GM19240 (cell line): ENCODE data around the gene EXOSC2.

Source experiments
- DNase-seq: peaks from one replicate; pipeline ENCODE4 v3.0.0; 2011; ENCODE audit warnings: low spot score; ENCODE audit not compliant: insufficient read length

Gene EXOSC2

DNA sequence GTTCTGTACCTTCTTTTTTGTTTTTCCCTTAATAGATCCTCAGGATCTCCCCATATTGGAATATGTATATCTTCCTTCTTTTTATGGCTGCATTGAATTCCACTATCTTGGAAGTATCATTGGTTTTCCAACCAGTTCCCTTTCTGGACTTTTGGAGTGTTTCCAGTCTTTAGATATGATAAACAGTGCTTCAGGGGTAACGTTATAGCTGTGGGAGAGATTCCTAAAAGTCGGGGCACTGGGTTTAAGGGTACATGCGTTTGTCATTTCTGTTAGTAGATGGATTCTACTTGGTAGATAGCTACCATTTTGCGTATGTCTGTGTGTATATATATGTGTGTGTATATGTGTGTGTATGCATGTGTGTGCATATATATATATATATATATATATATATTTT lies 42.0 kb downstream of the EXOSC2 start:
- no peak for DNase-seq

DNA sequence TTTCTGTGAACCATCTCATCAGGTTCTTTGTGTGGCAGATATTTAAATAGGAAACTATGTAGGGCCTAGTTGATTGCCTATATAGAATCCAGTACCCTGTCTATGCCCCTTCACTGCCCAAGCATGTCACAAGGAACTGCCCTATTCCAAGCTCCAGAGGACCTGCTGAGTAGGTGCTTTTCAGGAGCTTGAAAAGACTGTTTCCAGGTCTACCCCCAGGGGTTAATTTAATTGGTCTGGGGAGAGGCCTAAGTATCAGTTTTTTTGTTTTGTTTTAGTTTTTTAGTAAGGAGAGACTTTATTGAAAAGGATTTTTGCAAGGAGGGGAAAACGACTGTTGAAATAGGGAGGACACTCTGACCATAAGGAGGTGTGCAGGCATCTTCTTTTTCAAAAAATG lies 43.3 kb downstream of the EXOSC2 start:
- DNase-seq = no peak

DNA sequence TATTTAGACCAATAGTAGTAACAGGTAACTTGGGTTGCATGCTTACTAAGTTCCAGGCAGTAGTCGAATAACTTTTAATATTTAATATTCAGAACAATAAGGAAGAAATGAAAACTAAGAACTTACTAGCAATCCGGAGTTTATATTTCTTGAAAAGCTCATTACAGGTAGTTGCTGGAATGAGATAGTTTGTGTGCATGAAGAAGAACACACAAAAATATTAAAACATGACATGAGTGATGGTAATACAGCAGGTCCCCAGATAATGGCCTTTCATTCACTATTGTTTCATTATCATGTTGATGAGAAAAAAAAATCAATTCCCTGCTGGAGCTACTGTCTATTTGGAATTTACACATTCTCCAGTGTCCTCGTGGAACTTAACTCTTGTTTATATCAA lies 44.7 kb downstream of the EXOSC2 start:
- DNase-seq = no peak

DNA sequence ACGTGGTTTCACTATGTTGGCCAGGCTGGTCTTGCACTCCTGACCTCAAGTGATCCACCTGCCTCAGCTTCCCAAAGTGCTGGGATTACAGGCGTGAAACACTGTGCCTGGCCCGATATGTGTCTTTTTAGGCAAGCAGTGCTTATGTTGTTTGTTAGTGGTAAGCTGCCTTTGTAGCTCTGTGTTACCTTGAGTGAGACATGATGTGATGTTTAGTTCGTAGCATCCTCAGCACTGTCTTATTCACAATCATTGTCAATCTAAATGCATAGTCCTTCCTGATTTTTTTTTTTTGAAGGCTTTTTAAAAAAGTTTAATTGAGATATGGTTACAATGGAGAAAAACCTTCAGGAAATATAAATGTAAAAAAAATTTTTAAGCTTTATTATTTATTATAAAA lies 45.5 kb downstream of the EXOSC2 start:
- DNase-seq = no peak

DNA sequence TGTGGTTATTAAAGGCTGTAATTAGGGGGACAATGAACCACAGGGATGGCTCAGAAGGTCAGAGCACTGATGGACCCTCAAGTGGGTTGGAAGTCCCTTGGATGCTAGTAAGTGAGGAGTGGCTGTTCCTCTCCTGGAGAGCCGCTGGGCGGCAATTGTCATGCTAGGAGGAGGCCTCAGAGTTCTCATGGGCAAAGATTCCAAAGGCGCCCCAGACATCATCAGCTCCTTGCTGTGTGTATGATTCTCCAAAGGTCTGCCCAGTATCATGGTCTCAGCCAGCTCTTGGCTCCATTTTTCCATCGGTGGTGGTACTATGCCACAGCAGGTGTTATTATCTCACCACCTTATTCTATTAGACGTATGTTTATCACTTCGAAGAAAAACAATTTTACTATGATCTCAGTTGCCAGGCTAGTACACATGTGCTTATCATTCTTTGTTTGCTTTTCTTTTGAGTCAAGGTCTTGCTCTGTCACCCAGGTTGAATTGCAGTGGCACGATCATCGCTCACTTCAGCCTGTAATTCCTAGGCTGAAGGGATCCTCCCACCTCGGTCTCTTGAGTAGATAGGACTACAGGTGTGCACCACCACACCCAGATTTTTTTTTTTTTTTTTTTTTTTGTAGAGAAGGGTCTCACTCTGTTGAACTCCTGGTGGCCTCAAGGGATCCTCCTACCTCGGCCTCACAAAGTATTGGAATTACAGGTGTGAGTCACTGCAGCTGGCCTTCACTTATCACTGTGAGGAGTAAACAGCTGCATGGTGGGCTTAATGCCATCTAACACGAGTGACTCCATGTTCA lies 46.8 kb downstream of the EXOSC2 start:
- no peak for DNase-seq

DNA sequence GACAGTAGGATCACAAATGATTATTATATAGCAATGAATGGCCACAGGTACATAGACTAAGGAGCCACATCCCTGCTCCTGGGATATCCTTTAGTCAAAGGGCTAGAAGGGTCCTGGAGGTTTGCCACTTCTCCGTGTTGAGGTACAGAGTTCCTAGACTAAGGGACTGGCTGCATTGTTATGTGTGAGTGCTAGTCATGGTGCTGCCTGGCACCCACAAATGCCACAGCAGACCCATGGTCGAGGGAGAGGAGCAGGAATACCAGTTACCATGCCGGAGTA lies 47.4 kb downstream of the EXOSC2 start:
- DNase-seq = no peak

DNA sequence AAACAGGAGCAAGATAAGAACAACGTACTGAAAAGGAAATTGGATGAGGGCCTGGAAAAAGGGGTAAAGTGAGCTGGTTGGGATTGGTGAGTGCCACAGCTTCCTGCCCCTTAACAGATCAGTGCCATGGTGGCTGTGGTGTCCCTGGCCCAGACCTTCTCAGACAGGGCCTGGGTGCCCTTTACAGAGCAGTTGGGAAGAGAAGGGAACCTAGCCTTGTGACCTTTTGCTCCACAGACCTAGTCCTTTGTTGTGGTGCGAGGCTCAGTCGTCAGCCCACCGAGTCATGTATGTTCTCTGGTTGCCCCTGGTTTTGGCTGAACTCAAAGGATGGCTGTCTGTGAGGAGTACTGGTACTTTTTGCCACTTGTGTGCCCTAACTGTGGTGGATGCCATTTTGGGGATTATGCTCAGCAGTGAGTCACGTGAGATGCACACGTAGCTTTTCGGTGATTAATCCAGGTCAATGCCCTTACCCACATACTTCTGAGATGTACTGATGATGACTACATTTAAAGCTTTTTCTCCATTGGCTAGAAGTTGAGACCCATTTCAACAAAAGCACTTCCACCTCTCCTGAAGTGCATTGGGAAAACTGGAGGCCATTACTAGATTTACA lies 48.4 kb downstream of the EXOSC2 start:
- DNase-seq = no peak

DNA sequence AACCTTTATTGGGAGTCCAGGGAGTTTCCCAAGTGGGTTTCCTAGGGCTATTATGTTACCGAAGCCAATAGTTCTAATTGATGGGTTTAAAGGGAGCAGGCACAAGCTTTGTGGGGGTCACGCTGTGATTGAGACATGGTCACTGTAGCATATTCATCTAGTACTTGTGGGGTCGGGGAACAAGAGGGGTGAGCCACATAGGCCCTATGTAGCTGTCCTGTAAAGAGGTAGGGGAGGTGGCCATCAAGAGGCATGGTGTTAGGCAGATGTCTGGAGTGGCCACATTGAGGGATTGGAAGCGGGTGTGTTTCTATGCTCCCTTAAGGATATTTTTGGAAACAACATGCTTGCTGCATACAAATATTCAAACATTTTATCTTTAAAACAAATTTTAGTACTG lies 50.1 kb downstream of the EXOSC2 start:
- no peak for DNase-seq

DNA sequence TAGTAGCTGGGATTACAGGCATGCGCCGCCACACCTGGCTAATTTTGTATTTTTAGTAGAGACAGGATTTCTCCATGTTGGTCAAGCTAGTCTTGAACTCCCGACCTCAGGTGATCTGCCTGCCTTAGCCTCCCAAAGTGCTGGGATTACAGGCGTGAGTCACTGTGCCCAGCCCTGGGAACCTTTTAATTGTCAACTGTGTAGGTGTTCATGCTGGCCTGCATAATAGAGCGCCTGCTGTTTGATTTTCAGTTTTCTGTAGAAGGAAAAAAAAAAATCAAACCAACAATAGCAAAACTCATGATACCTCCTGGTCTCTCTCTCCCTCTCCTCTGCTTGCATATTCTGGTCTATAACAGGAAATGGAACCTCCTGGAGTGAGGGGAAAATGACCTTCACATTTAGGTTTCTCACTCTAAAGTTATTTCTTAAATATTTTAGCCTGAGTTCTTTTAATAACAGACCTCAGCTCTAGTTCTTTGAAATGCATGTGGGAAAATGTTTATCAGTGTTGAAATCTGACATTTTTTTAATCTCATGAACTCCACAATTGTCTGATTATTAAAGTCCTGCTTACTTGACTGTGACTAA lies 51.7 kb downstream of the EXOSC2 start:
- DNase-seq = no peak

DNA sequence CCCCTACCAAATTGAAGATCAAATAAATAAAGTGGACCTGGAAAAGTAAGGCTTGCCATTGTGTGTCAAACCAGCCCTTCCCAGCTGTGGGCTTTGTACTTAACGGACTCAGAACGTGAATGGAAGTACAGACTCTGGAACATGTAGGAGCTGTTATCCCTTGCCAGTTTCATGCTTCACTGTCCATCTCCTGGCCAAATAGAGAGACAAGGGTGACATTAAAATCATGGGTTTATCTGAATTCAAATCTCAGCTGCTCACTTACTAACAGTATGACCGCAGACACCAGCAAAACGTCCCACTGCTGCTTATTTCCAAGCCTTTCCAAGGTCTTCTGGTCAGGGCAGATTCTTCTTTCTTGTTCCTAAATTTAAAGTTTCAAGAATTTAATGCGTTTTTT lies 52.2 kb downstream of the EXOSC2 start:
- DNase-seq = no peak

DNA sequence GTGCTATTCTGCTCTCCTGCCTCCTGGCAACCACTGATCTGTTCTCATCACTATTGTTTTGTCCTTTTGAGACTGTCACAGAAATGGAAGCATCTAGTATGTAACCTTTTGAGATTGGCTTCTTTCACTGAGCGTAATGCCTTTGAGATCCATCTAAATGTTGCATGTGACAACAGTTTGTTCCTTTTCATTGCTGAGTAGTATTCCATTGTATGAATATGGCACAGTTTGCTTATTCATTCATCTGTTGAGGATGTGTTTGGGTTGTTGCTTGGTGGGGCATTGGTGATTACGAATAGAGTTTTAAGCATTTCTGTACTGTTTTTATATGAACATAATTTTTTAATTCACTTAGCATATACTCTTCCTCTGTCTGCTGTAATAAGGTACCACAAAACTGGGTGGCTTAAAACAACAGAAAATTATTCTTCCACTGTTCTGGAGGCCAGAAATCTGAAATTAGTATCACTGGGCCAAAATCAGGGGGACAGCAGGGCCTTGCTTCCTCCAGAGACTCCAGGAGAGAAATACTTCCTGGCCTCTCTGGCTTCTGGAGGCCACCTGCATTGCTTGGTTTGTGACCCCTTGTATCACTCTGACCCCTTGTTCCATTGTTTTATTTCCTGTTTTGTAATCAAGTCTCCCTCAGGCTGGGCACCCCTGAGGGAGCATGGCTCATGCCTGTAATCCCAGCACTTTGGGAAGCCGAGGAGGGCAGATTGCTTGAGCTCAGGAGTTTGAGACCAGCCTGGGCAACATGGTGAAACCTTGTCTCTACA lies 53.0 kb downstream of the EXOSC2 start:
- no peak for DNase-seq

DNA sequence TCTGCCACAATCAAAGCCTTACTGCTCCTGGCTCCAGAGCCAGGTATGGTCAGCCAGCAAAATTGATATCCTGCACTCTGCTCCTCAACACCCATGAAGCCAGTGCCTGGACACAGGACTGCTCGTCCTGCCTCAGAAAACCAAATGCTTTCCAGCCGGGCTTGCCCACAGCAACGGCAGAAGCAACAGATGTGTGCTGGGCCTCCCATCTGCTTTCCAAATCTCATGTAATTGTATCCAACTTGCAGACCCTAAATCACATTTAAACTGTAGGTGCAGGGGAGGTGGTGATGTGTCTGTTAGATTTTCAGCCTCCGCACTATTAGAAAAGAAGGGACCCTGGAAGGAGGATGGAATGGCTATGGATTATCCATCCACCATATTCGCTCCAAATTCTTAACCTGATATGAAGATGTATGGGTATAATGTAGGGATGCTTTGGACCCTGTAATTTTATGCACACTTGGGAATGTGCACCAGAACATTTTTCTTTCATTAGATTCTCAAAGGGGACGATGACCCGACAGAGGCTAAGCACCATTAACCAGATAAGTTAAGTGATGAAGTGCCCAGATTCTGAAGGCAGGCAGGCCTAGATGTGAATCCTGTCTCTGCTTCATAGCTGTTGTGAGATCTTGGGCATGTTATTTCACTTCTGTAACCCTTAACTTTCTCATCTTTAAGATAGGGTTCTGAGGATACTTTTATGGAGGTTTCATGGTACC lies 58.2 kb downstream of the EXOSC2 start:
- DNase-seq = no peak
